Activated naive CD4-positive, alpha-beta T cell treated with anti-CD3 and anti-CD28 coated beads, Interleukin-2, amount 50 U/mL, for 16 hours (primary cell): ENCODE measurements around the gene CBX2.
A peak's percentile ranks its signal among the peaks of the same experiment; 100 is the strongest.

ENCODE experiments used
- DNase-seq: peaks from one replicate; pipeline ENCODE4 v3.0.0-alpha.2; 2020

CBX2 gene

GRCh38 chr17:79801156-79802038, 23.4 kb downstream of the CBX2 start:
- no peak for DNase-seq

GRCh38 chr17:79802039-79802735, 24.2 kb downstream of the CBX2 start:
- no peak for DNase-seq

DNA sequence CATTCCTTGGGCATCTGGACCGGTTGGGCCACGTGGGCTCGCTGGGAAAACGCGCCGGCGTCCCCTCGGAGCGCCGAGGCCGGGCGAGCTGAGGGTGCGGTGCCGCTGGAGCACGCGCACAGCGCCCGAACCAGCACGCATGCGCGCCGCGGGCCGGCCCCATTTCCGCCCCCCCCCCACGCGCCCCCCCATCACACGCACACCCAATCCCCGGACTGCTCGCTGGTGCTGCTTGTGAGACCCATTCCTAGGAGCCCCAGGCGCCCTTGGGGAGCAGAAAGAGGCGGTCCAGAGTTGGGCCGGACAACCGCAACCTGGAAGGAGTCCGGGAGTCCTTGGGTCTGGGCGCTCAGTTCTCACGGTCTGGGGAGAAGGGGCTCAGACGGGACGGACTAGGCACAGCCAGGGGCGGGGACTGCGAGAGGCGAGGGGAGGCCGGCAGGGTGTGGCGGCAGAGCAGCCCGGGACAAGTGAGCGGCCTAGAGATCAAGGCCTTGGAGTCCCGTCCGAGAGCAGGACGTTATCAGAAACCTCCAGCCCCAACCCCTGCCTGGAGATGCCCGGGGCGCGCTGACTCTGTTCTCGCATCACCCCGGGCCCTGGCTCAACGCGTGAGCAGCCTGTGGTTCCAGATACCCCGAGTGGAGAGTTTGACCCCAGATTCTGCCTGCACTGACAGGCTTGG, 24.9 kb downstream of the CBX2 start:
- DNase-seq, result no peak

- no peak for DNase-seq
These were observed 25.6 kb downstream of the CBX2 start for GRCh38 chr17:79803421-79803996.

GRCh38 chr17:79803997-79804855, 26.3 kb downstream of the CBX2 start:
- DNase-seq, result peak; percentile 82

DNA sequence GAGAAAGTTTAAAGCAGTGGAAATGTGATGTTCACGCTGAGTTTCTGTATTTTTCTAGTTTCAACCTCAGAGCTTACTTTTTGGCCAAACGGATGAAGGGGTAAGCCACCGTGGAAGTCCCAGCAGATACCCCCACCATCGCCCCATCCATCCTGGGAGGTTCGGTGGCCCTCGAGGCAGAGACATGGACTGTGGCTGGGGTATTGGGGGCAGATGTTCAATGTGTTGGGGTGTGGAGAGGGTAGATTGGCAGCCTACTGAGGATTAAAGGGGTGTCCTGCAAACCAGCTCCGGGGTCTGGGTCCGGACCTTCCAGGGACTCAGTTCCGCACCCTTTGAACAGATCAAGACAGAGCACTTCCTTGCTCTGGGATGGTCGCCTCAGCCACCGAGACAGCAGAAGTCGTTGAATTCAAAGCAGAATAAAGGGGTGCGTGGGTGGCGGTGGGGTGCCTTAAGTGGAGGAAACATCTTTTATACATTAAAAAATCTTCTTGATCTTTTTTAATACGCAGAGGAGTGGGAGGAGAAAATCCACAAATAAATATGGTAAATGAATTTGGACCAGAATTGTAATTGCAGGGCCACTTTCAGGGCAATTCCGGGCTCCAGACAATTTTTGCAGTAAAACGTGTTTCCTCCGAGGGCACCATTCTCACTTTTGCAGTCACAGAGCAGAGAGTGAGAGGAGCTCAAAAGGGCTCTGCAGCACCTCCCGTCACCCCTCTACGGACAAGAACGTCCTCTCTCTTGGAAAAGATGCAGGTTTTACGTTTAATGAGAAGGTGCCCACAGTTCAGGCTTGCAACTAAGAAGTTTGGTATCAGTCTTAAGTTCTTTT, 27.1 kb downstream of the CBX2 start:
- DNase-seq, result no peak

DNA sequence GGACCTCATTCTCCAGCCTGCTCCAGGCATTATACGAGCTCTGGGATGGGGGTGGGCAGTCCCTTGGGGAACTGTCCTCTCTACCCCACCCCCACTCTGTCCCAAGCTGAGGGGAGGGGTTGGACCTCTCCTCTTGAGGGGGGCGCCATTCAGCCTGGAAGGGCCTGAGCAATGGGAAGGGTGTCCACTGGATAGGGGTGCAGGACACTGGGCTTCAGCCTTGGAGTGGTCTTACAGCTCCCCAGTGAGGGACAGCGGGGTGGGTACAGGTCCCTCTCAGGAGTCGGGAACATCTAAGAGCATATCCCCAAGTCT, 28.5 kb downstream of the CBX2 start:
- DNase-seq, result no peak

GRCh38 chr17:79806863-79807720, 29.1 kb downstream of the CBX2 start:
- no peak for DNase-seq

DNA sequence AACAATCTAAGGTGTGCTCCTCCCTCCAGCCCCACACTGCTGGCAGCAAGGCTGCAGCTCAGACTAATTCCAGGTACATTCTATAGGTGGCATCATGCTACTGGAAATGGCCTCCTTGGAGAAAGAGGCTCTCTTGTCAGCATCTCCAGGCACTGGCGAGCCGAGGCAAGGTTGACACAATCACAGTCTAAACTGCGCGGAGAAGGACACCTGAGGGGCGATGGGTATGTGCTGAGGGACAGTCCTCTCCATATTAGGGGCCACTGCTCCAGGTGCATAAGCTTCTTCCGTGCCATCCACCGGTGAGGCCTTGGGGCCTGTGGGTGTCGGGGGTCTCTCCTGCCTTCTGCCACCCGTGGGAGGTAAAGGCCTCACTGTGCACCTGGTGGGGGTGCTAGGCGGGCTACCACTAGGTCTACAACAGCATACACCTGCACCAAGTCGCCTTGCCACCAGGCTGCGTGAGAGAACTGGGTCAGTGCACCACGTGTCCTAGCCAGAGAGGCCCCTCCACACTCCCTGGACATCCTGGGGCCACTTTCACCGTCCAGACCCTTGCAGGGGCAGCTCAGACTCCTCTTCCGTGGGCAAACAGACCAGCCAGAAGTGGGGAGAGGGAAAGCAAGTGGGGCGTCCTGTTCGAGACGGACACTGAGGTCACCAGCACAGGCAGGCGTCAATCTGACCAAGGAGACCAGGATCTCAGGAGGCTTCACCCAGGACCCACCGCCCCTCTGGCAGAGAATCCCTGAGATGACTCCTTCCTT, 31.0 kb downstream of the CBX2 start:
- no peak for DNase-seq

DNA sequence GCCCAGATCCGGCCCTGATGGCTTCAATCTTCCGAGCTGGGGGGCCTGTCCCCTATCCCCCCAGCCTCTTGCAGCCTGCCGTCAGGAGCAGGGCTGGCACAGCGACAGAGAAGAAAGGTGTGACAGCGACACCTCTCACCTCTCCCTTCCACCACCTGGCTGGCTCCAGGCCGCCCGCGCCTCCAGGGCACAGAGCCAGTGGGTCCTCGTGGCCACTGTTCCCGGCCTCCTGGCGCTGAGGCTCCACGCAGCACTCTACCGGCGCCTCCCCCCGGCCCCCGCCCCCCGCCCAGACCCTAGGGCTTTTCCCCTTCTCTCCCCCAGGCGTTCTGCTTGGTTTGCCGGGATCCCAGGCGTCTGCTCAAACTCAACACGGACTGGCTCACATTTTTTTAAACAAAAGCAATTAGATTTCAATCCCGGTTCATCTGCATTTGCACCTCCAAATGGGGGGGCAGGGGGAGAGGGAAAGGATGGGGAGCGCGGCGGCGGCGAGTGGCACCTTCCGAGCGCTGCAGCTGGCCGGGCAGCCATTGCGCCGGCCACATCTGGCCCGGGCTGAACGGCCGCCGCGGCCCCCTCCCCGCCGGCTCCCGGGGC, 31.7 kb downstream of the CBX2 start:
- no peak for DNase-seq

GRCh38 chr17:79810130-79811010, 32.4 kb downstream of the CBX2 start:
- DNase-seq, result peak; percentile 81

- no peak for DNase-seq
These were observed 33.3 kb downstream of the CBX2 start for GRCh38 chr17:79811011-79811867.

GRCh38 chr17:79811868-79812352, 34.0 kb downstream of the CBX2 start:
- no peak for DNase-seq

- DNase-seq, result no peak
These were observed 34.7 kb downstream of the CBX2 start for GRCh38 chr17:79812353-79813258.

GRCh38 chr17:79813297-79814126, 35.6 kb downstream of the CBX2 start:
- no peak for DNase-seq
